GM12878 (cell line): ENCODE measurements around the gene QSOX1.

Experiments used
- ATF2 ChIP-seq: IDR thresholded peaks from 2 replicates; pipeline ENCODE4 v1.6.1; 2012; ENCODE audit warnings: low read length, inconsistent platforms
- CTCF ChIP-seq, 3 experiments: IDR thresholded peaks in 2 of 3; conservative IDR thresholded peaks in 1 of 3; 2 replicates each; pipeline ENCODE4 v1.5.1; 2011; ENCODE audit warnings: low read depth in 3 of 3, low read length in 3 of 3, mild to moderate bottlenecking in 3 of 3, control low read depth in 2 of 3, moderate library complexity in 2 of 3, inconsistent platforms in 1 of 3, mixed read lengths in 1 of 3; ENCODE audit not compliant: control insufficient read depth in 2 of 3, insufficient read depth in 1 of 3; ENCODE audit errors: extremely low read depth in 1 of 3
- EP300 ChIP-seq, 2 experiments: fragments of 150-350 bp in 1 of 2; IDR thresholded peaks; 2 replicates each; pipeline ENCODE4 v1.6.1; 2011 to 2012; ENCODE audit warnings: low read depth in 2 of 2, low read length in 2 of 2, borderline replicate concordance in 1 of 2, improper control_type of control experiment in 1 of 2, inconsistent platforms in 1 of 2; ENCODE audit not compliant: control insufficient read depth in 1 of 2
- EZH2 ChIP-seq: IDR thresholded peaks from 2 replicates; pipeline ENCODE4 v1.6.1; 2012; ENCODE audit warnings: low read depth, mild to moderate bottlenecking, control low read depth, inconsistent platforms, low read length, borderline replicate concordance; ENCODE audit not compliant: control insufficient read depth
- POLR2AphosphoS2 ChIP-seq: IDR thresholded peaks from 2 replicates; pipeline ENCODE4 v1.6.1; 2011; ENCODE audit warnings: low read depth, mild to moderate bottlenecking, low read length, improper control_type of control experiment, moderate library complexity
- SIN3A ChIP-seq: IDR thresholded peaks from 2 replicates; pipeline ENCODE4 v1.6.1; 2012; ENCODE audit warnings: low read depth, low read length, improper control_type of control experiment
- TCF12 ChIP-seq: IDR thresholded peaks from 2 replicates; pipeline ENCODE4 v1.6.1; 2011; ENCODE audit warnings: low read depth, mild to moderate bottlenecking, low read length

DNA sequence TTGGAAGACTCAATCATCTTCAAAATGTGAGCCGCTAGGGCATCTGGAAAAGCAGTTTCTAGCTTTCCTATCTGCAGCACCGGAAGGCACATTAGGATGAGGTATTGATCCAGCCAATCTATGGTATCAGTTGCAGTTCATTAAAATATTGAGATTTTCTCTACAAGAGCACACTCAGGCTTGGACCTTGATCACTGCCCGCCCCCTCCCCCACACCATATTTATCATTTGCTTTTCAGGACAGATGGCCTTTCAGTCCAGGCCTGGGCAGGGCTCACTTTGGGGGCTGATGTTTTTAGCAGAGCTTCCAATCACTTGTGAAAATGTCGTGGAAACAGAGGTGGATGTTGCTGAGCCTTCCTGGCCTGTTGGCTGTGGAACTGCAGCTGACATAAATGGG, 92.9 kb downstream of the QSOX1 start:
- TF ChIP-seq POLR2AphosphoS2 (no peak), EP300 (IDR thresholded peaks at IDR 0.05; ENCODE audit: borderline replicate concordance in 1 of 2, control insufficient read depth in 1 of 2, low read depth in 2 of 2, low read length in 2 of 2) (no peak), EZH2 (no peak), ATF2 (no peak), TCF12 (no peak), SIN3A (no peak), CTCF (IDR thresholded peaks at IDR 0.05 in 2 of 3, conservative IDR thresholded peaks at IDR 0.05 in 1 of 3; ENCODE audit: control insufficient read depth in 2 of 3, extremely low read depth in 1 of 3, insufficient read depth in 1 of 3, low read depth in 3 of 3, low read length in 3 of 3) (no peak)
